Suprapubic skin (tissue), 4 donors: ENCODE measurements around the gene LPIN3. TPM values are rescaled to one million over a fixed set of nuclear protein-coding genes. Genes with fewer than 3 reads are reported as not detected.

Source experiments
- DNase-seq, 2 donors: peaks; one replicate each; pipeline ENCODE4 v3.0.0-alpha.2; 2019; ENCODE audit warnings: low spot score in 2 of 2
- H3K27ac ChIP-seq: fragments of 200-600 bp; sonication (generic); one replicate; pipeline ENCODE4 v1.5.1; 2019
- H3K27me3 ChIP-seq: fragments of 200-600 bp; sonication (generic); one replicate; pipeline ENCODE4 v1.5.1; 2019
- H3K36me3 ChIP-seq: fragments of 200-600 bp; sonication (generic); one replicate; pipeline ENCODE4 v1.5.1; 2019
- H3K4me1 ChIP-seq: fragments of 200-600 bp; sonication (generic); one replicate; pipeline ENCODE4 v1.5.1; 2019
- H3K4me3 ChIP-seq: fragments of 200-600 bp; sonication (generic); one replicate; pipeline ENCODE4 v1.5.1; 2019; ENCODE audit warnings: mild to moderate bottlenecking
- H3K9me3 ChIP-seq: fragments of 200-600 bp; sonication (generic); one replicate; pipeline ENCODE4 v1.5.1; 2019
- EP300 ChIP-seq: sonication (generic); formaldehyde crosslinking; IDR thresholded peaks from one replicate; pipeline ENCODE4 v1.6.1; 2017; ENCODE audit warnings: antibody characterized with exemption
- POLR2A ChIP-seq, 2 donors: fragments of 450-650 bp; IDR thresholded peaks; one replicate each; pipeline ENCODE4 v1.6.1; 2017; ENCODE audit warnings: antibody characterized with exemption in 2 of 2, mild to moderate bottlenecking in 2 of 2, moderate library complexity in 2 of 2
- POLR2AphosphoS5 ChIP-seq, 3 donors: sonication (generic); formaldehyde crosslinking; IDR thresholded peaks; one replicate each; pipeline ENCODE4 v1.6.1; 2017; ENCODE audit warnings: antibody characterized with exemption in 3 of 3
- WGBS: methylation state at CpG from one replicate; pipeline ENCODE4 v1.1.5; 2018; 5-methylcytosine and 5-hydroxymethylcytosine counted together
- total RNA-seq, 4 donors: library from RNA; depleted of rRNA; stranded (reverse); fragments of >200 nt; gene quantifications; one replicate each; pipeline ENCODE4 v1.1.0, GENCODE V29; 2016
- TF ChIP-seq, protein P1 (sequence below), 2 donors: fragments of 200-600 bp in 1 of 2; fragments of 450-650 bp in 1 of 2; sonication (generic) in 1 of 2; IDR thresholded peaks; one replicate each; pipeline ENCODE4 v1.5.1; 2016 to 2019; ENCODE audit warnings: antibody characterized with exemption in 2 of 2, mild to moderate bottlenecking in 1 of 2, moderate library complexity in 1 of 2

LPIN3 gene
- total RNA-seq, 4 donors from 2014 or later = 74.6 to 213 (median 85.2) TPM

DNA sequence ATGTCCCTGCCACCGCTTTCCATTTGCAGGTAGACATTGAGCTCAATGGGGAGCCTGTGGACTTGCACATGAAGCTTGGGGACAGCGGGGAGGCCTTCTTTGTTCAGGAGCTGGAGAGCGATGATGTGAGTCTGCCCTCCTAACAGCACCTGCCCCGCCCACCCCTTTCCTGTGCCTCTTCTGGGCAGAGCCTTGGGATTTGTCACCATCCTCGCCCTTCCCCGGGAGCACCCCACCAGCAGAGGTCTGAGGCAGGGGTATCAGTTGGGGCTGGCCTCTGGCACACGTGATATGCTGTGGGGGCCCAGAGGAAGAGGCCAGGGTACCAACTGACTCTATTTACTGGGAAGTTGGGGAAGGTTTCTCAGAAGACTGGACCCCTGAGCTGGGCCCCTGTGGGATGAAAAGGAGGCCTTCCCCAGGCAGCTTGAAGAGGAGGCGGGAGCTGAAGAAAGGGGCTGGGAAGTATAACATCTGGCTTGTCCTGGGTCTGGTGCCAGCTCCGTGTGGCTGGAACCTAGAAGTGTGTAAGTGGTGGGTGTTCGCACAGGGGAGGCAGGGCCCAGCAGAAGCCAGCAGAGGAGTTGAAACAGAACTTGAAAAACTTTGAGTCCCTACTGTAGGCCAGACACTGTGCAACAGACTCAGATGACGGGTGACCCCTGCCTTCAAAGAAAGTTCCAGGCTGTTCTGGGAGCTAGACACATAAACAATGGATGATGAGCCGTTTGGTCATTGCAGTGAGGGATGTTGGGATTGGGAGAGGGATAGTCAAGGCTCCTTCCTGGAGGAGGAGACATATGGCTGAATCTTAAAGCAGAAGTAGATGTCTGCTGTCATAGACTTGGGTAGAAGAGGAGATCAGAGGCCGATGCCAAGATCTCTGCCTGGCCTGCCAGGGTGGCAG, 7.2 kb downstream of the LPIN3 start:
- Histone ChIP-seq H3K9me3 (no peaks in the 10 kb centered on the region), H3K4me1 (peaks cover 13% of the 10 kb centered on the region), H3K27me3 (no peaks in the 10 kb centered on the region), H3K27ac (no peak overlapping the region), H3K4me3 (no peak overlapping the region), H3K36me3 (peaks cover 59% of the 10 kb centered on the region)
- no peak for DNase-seq
- WGBS = 92% methylated on average over 8 of the region's 13 CpGs
- TF ChIP-seq EP300 (no peak), POLR2AphosphoS5 (IDR thresholded peaks at IDR 0.05) (no peak), POLR2A (IDR thresholded peaks at IDR 0.05) (no peak)
- TF ChIP-seq, protein P1, sequence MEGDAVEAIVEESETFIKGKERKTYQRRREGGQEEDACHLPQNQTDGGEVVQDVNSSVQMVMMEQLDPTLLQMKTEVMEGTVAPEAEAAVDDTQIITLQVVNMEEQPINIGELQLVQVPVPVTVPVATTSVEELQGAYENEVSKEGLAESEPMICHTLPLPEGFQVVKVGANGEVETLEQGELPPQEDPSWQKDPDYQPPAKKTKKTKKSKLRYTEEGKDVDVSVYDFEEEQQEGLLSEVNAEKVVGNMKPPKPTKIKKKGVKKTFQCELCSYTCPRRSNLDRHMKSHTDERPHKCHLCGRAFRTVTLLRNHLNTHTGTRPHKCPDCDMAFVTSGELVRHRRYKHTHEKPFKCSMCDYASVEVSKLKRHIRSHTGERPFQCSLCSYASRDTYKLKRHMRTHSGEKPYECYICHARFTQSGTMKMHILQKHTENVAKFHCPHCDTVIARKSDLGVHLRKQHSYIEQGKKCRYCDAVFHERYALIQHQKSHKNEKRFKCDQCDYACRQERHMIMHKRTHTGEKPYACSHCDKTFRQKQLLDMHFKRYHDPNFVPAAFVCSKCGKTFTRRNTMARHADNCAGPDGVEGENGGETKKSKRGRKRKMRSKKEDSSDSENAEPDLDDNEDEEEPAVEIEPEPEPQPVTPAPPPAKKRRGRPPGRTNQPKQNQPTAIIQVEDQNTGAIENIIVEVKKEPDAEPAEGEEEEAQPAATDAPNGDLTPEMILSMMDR (IDR thresholded peaks at IDR 0.05) = no peak

DNA sequence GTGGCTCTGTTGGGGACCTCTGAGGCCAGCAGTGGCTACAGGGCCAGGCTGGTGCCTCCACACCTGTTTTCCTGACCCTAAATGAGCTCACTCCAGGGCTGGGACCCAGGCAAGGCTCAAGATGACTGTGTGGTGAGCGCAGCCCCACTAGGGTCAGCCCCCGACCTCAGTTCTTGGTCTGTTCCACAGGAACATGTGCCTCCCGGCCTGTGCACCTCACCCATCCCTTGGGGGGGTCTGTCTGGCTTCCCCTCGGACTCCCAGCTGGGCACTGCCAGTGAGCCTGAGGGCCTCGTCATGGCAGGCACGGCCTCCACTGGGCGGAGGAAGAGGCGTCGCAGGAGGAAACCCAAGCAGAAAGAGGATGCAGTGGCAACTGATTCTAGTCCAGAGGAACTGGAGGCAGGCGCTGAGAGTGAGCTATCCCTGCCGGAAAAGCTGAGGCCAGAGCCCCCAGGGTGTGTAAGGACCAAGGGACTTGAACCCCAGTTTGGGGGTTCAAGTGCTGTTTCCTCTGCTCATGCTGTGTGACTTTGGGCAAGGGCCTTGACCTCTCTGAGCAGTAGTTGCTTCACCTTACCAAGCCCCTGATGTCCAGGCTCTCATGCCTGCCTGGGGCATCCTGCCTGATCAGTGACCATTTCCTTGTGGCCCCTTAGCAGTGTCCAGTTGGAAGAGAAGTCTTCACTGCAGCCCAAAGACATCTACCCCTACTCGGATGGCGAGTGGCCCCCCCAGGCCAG, 8.0 kb downstream of the LPIN3 start:
- H3K36me3 ChIP-seq = peaks cover 64% of the 10 kb centered on the region
- no peak for DNase-seq
- no peaks in the 10 kb centered on the region for H3K27me3 ChIP-seq
- no peaks in the 10 kb centered on the region for H3K9me3 ChIP-seq
- WGBS = 95% methylated on average over 10 of the region's 13 CpGs
- no peak overlapping the region for H3K27ac ChIP-seq
- H3K4me3 ChIP-seq = no peak overlapping the region
- TF ChIP-seq POLR2A (IDR thresholded peaks at IDR 0.05) = no peak
- TF ChIP-seq, protein P1 (IDR thresholded peaks at IDR 0.05) = no peak
- H3K4me1 ChIP-seq = peaks cover 11% of the 10 kb centered on the region

DNA sequence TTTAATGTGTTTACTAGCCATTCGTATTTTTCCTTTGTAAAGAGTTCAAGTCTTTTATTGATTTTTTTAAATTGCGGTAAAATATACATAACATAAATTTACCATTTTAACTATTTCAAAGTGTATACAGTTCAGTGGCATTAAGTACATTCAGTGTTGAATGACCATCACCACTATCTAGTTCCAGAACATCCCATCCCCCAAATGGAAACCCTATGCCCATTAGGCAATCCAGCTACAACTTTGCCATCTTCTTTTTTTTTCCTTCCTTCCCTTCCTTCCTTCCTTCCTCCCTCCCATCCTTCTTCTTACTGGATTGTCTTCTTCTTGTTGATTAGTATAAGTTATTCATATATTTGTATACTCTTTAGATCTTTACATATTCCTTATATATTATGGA, 8.6 kb downstream of the LPIN3 start:
- H3K27me3 ChIP-seq = no peaks in the 10 kb centered on the region
- TF ChIP-seq, protein P1 (IDR thresholded peaks at IDR 0.05) = no peak
- H3K9me3 ChIP-seq = no peaks in the 10 kb centered on the region
- H3K27ac ChIP-seq = no peak overlapping the region
- H3K4me3 ChIP-seq = no peak overlapping the region
- 90% methylated on average over 2 of the region's 2 CpGs for WGBS
- peaks cover 70% of the 10 kb centered on the region for H3K36me3 ChIP-seq
- H3K4me1 ChIP-seq = peaks cover 7% of the 10 kb centered on the region
- no peak for DNase-seq

DNA sequence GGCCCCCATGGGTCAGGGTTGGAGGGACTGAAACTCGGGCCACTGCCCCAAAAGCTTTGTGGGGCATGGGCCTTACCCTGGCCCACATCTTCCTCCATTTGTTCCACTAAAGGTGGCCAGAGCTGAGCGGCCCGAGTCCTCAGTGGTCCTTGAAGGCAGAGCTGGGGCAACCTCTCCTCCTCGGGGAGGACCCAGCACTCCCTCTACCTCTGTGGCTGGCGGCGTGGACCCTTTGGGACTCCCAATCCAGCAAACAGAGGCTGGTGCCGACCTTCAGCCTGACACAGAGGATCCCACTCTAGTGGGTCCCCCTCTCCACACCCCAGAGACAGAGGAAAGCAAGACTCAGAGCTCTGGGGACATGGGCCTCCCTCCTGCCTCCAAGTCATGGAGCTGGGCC, 9.3 kb downstream of the LPIN3 start:
- peaks cover 77% of the 10 kb centered on the region for H3K36me3 ChIP-seq
- no CpG with 5 or more reads among the region's 7 CpGs for WGBS
- no peaks in the 10 kb centered on the region for H3K27me3 ChIP-seq
- peaks cover under 1% of the 10 kb centered on the region for H3K4me1 ChIP-seq
- DNase-seq = no peak
- no peaks in the 10 kb centered on the region for H3K9me3 ChIP-seq
- H3K4me3 ChIP-seq = no peak overlapping the region
- no peak overlapping the region for H3K27ac ChIP-seq
- no peak for TF ChIP-seq EP300
- TF ChIP-seq POLR2AphosphoS5 (IDR thresholded peaks at IDR 0.05) = no peak
- TF ChIP-seq, protein P1 (IDR thresholded peaks at IDR 0.05) = no peak
- TF ChIP-seq POLR2A (IDR thresholded peaks at IDR 0.05) = no peak

DNA sequence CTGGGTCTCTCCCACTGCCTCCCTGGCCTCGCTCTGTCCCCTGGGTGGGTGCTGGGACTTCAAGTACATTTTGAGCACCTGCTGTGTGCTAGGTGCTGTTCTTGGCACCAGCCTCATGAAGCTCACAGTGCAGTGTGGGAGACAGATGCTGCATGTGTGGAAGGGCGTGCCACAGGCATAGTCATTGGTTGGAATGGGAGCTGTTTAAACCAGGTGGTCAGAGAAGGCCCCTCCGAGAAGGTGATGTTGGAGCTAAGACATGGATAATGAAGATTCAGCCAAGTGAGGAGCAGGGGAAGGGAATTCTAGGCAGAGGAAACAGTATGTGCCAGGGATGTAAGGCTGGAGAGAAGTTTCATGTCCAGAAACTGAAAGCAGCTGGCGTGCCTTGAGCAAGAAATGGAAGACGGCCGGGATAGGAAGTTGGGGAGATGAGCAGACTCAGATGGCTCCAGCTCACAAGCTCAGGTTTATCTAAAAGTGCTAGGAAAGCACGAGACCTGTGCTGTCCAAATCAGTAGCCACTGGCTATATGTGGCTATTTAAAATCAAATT, 9.9 kb downstream of the LPIN3 start:
- no peak for DNase-seq
- Histone ChIP-seq H3K9me3 (no peaks in the 10 kb centered on the region), H3K27me3 (no peaks in the 10 kb centered on the region), H3K27ac (no peak overlapping the region), H3K4me3 (no peak overlapping the region), H3K4me1 (no peaks in the 10 kb centered on the region), H3K36me3 (peaks cover 81% of the 10 kb centered on the region)
- TF ChIP-seq EP300 (no peak), POLR2AphosphoS5 (IDR thresholded peaks at IDR 0.05) (no peak), POLR2A (IDR thresholded peaks at IDR 0.05) (no peak)
- TF ChIP-seq, protein P1 (IDR thresholded peaks at IDR 0.05) = no peak
- 85% methylated on average over 7 of the region's 7 CpGs for WGBS
